IMR-90 (cell line): ENCODE results near the gene CCR5. TPM values are rescaled to one million over a fixed set of nuclear protein-coding genes. Genes with fewer than 3 reads are reported as not detected.

Experiments used
- ATAC-seq: fragments of 200-7000 bp; cut with Tn5 transposase; 2 replicates; pipeline ENCODE4 v1.9.1; 2020; ENCODE audit warnings: low read depth, mild to moderate bottlenecking, moderate library complexity
- BruUV-seq: library from RNA; stranded (reverse); fragments of 400-500 nt; replicated peaks from 2 replicates; lab custom pipeline; 2021; lab: Mats Ljungman, UMichigan
- CTCF ChIA-PET: fragments of 300-600 bp; formaldehyde crosslinking; extraction: SDS; loops from one replicate; lab custom pipeline; 2021; ENCODE audit warnings: antibody characterized with exemption; lab: Yijun Ruan, JAX
- POLR2A ChIA-PET: fragments of 300-600 bp; sonication (Branson Sonifier 250); formaldehyde crosslinking; loops from one replicate; lab custom pipeline; 2022; ENCODE audit warnings: antibody characterized with exemption; ENCODE audit not compliant: unreplicated experiment; lab: Charles Lee
- DNase-seq: peaks from one replicate; pipeline ENCODE4 v3.0.0; 2013
- H2AFZ ChIP-seq: replicated peaks from 2 replicates; pipeline ENCODE3; 2013; ENCODE audit warnings: low read length, mild to moderate bottlenecking; ENCODE audit not compliant: poor library complexity
- H2AK5ac ChIP-seq: 2 replicates; pipeline ENCODE4 v1.6.1; 2013; ENCODE audit warnings: low read depth, low read length, inconsistent platforms
- H2AK9ac ChIP-seq: replicated peaks from 2 replicates; pipeline ENCODE3; 2013; ENCODE audit warnings: mild to moderate bottlenecking, low read depth, low read length, moderate library complexity; ENCODE audit not compliant: poor library complexity
- H2BK120ac ChIP-seq: 2 replicates; pipeline ENCODE4 v1.6.1; 2013; ENCODE audit warnings: low read depth, low read length, inconsistent platforms
- H2BK15ac ChIP-seq: 3 replicates; pipeline ENCODE4 v1.6.1; 2013; ENCODE audit warnings: low read depth, low read length, inconsistent platforms
- H2BK20ac ChIP-seq: 2 replicates; pipeline ENCODE4 v1.6.1; 2013; ENCODE audit warnings: low read depth, mild to moderate bottlenecking, inconsistent platforms, low read length, moderate library complexity
- H2BK5ac ChIP-seq: 2 replicates; pipeline ENCODE4 v1.6.1; 2013; ENCODE audit warnings: mild to moderate bottlenecking, low read depth, low read length, inconsistent platforms; ENCODE audit not compliant: poor library complexity, severe bottlenecking
- H3K14ac ChIP-seq: replicated peaks from 2 replicates; pipeline ENCODE4 v1.6.1; 2013; ENCODE audit warnings: low read depth, low read length, inconsistent platforms
- H3K18ac ChIP-seq: 2 replicates; pipeline ENCODE4 v1.6.1; 2013; ENCODE audit warnings: low read depth, low read length, control low read depth
- H3K23ac ChIP-seq: 2 replicates; pipeline ENCODE4 v1.6.1; 2013; ENCODE audit warnings: low read depth, low read length, inconsistent platforms
- H3K27ac ChIP-seq: 2 replicates; pipeline ENCODE4 v1.5.1; 2013; ENCODE audit warnings: mild to moderate bottlenecking, control low read depth, low read length; ENCODE audit not compliant: insufficient read depth
- H3K27me3 ChIP-seq: 2 replicates; pipeline ENCODE4 v1.6.1; 2013; ENCODE audit warnings: low read length; ENCODE audit not compliant: control insufficient read depth, insufficient read depth
- H3K36me3 ChIP-seq: 2 replicates; pipeline ENCODE4 v1.6.1; 2013; ENCODE audit warnings: low read length, mixed read lengths; ENCODE audit not compliant: control insufficient read depth, insufficient read depth
- H3K4ac ChIP-seq: 2 replicates; pipeline ENCODE4 v1.6.1; 2013; ENCODE audit warnings: low read depth, low read length, inconsistent platforms
- H3K4me1 ChIP-seq: 2 replicates; pipeline ENCODE4 v1.6.1; 2013; ENCODE audit warnings: low read length, mixed read lengths; ENCODE audit not compliant: control insufficient read depth, insufficient read depth
- H3K4me2 ChIP-seq: 2 replicates; pipeline ENCODE4 v1.6.1; 2013; ENCODE audit warnings: low read depth, mild to moderate bottlenecking, control low read depth, low read length, moderate library complexity
- H3K4me3 ChIP-seq: 2 replicates; pipeline ENCODE4 v1.5.1; 2013; ENCODE audit warnings: low read depth, mild to moderate bottlenecking, control low read depth, low read length, moderate library complexity; ENCODE audit not compliant: insufficient read depth
- H3K56ac ChIP-seq: 2 replicates; pipeline ENCODE4 v1.6.1; 2013; ENCODE audit warnings: low read length, inconsistent platforms; ENCODE audit not compliant: insufficient read depth; ENCODE audit errors: extremely low read depth
- H3K79me1 ChIP-seq, 2 experiments: 2 replicates each; pipeline ENCODE4 v1.6.1; 2013; ENCODE audit warnings: low read length in 2 of 2, inconsistent platforms in 1 of 2, low read depth in 1 of 2
- H3K9ac ChIP-seq: 2 replicates; pipeline ENCODE4 v1.6.1; 2013; ENCODE audit warnings: low read depth, low read length, control low read depth
- H3K9me1 ChIP-seq: 2 replicates; pipeline ENCODE4 v1.6.1; 2013; ENCODE audit warnings: low read length, inconsistent platforms; ENCODE audit not compliant: insufficient read depth
- H3K9me3 ChIP-seq: 2 replicates; pipeline ENCODE4 v1.6.1; 2013; ENCODE audit warnings: low read length; ENCODE audit not compliant: control insufficient read depth, insufficient read depth
- H4K20me1 ChIP-seq: 2 replicates; pipeline ENCODE4 v1.6.1; 2013; ENCODE audit warnings: low read length, inconsistent platforms; ENCODE audit not compliant: insufficient read depth
- H4K5ac ChIP-seq: 2 replicates; pipeline ENCODE4 v1.6.1; 2013; ENCODE audit warnings: mild to moderate bottlenecking, low read depth, low read length, control low read depth
- H4K8ac ChIP-seq, 2 experiments: 2 replicates each; pipeline ENCODE4 v1.6.1; 2013; ENCODE audit warnings: low read depth in 2 of 2, low read length in 2 of 2, control low read depth in 1 of 2, inconsistent platforms in 1 of 2
- H4K91ac ChIP-seq: 2 replicates; pipeline ENCODE4 v1.6.1; 2013; ENCODE audit warnings: low read depth, low read length, inconsistent platforms; ENCODE audit not compliant: insufficient read depth
- CEBPB ChIP-seq: IDR thresholded peaks from 2 replicates; pipeline ENCODE4 v1.6.1; 2012; ENCODE audit warnings: low read depth, low read length, improper control_type of control experiment
- CHD1 ChIP-seq: IDR thresholded peaks from 2 replicates; pipeline ENCODE4 v1.6.1; 2012; ENCODE audit warnings: low read depth, low read length, improper control_type of control experiment
- MXI1 ChIP-seq: IDR thresholded peaks from 2 replicates; pipeline ENCODE4 v1.6.1; 2012; ENCODE audit warnings: low read depth, mild to moderate bottlenecking, low read length, moderate library complexity, borderline replicate concordance
- POLR2A ChIP-seq: IDR thresholded peaks from 2 replicates; pipeline ENCODE4 v1.6.1; 2012; ENCODE audit warnings: mild to moderate bottlenecking, low read depth, low read length
- WGBS, 2 experiments: methylation state at CpG; one replicate each; pipeline versions ENCODE4 v1.1.5 to v1.1.7; 2013; ENCODE audit warnings: missing lambda C conversion rate in 2 of 2; ENCODE audit not compliant: insufficient read length in 1 of 2; ENCODE audit errors: extremely low coverage in 2 of 2; 5-methylcytosine and 5-hydroxymethylcytosine counted together
- dilution Hi-C: fragments of 300-500 bp; cut with HindIII; formaldehyde crosslinking; loops from one replicate; pipeline ENCODE4 v1.14.3; 2018; ENCODE audit warnings: low sequenced_read_pairs; ENCODE audit not compliant: unreplicated experiment
- in situ Hi-C: fragments of 300-500 bp; cut with MboI; formaldehyde crosslinking; loops from 3 replicates; pipeline ENCODE4 v1.14.3; 2019; ENCODE audit warnings: low sequenced_read_pairs, inconsistent platforms, mixed read lengths
- intact Hi-C: fragments of 100-400 bp; cut with micrococcal nuclease; formaldehyde crosslinking; loops from 2 replicates; pipeline ENCODE4 v1.10.0; 2022
- polyA plus RNA-seq, 3 experiments: library from polyadenylated mRNA; depleted of rRNA; stranded (reverse); fragments of >200 nt; gene quantifications; 2 replicates each; pipeline ENCODE4 v1.2.3, GENCODE V29; 2012; ENCODE audit warnings: low replicate concordance in 1 of 3
- total RNA-seq: library from RNA; depleted of rRNA; stranded (reverse); fragments of >200 nt; gene quantifications from 2 replicates; pipeline ENCODE4 v1.2.3, GENCODE V29; 2012
- TF ChIP-seq, protein P1 (sequence below): conservative IDR thresholded peaks from 2 replicates; pipeline ENCODE4 v1.5.1; 2012; ENCODE audit warnings: mild to moderate bottlenecking, low read depth, low read length, improper control_type of control experiment
- TF ChIP-seq, protein P2 (sequence below): fragments of 150-350 bp; IDR thresholded peaks from 2 replicates; pipeline ENCODE4 v1.6.1; 2016; ENCODE audit warnings: low read depth, mild to moderate bottlenecking, low read length, moderate library complexity, borderline replicate concordance

CCR5 gene
- total and polyA plus RNA-seq, 2 of the 4 experiments (the other 2 are of a cell fraction): not detected

DNA sequence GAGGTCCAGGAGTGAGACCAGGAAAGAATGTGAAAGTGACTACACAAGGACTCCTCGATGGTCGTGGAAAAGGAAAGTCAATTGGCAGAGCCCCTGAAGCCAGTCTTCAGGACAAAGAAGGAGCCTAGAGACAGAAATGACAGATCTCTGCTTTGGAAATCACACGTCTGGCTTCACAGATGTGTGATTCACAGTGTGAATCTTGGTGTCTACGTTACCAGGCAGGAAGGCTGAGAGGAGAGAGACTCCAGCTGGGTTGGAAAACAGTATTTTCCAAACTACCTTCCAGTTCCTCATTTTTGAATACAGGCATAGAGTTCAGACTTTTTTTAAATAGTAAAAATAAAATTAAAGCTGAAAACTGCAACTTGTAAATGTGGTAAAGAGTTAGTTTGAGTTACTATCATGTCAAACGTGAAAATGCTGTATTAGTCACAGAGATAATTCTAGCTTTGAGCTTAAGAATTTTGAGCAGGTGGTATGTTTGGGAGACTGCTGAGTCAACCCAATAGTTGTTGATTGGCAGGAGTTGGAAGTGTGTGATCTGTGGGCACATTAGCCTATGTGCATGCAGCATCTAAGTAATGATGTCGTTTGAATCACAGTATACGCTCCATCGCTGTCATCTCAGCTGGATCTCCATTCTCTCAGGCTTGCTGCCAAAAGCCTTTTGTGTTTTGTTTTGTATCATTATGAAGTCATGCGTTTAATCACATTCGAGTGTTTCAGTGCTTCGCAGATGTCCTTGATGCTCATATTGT is 10.8 kb upstream of the CCR5 start:
- Histone ChIP-seq H3K4ac (no peak overlapping the region), H3K23ac (no peak overlapping the region), H3K27ac (no peak overlapping the region), H2AK5ac (no peak overlapping the region), H3K9me1 (no peaks in the 10 kb centered on the region), H2AK9ac (no peak overlapping the region), H2BK120ac (no peak overlapping the region), H3K4me3 (no peak overlapping the region), H3K4me2 (no peak overlapping the region), H3K56ac (no peak overlapping the region), H3K9ac (no peak overlapping the region), H2AFZ (no peak overlapping the region), H4K5ac (no peak overlapping the region), H4K20me1 (no peaks in the 10 kb centered on the region), H3K9me3 (no peaks in the 10 kb centered on the region), H3K4me1 (no peaks in the 10 kb centered on the region), H3K14ac (no peak overlapping the region), H2BK5ac (no peak overlapping the region), H4K8ac (no peak overlapping the region), H3K79me1 (no peaks in the 10 kb centered on the region), H3K18ac (no peak overlapping the region), H2BK15ac (no peak overlapping the region), H3K27me3 (peaks cover 53% of the 10 kb centered on the region), H4K91ac (no peak overlapping the region), H3K36me3 (no peaks in the 10 kb centered on the region), H2BK20ac (no peak overlapping the region; the same call in 1 of the 2 replicates)
- ChIA-PET POLR2A (no interaction called here), CTCF (interaction anchor here (1.2 to 1.3 kb wide), 2 partner anchors 9 to 10 kb away, joined by 3 to 4 read pairs; no protein-coding TSS in a partner anchor)
- TF ChIP-seq CHD1 (no peak), POLR2A (no peak), CEBPB (no peak), MXI1 (no peak)
- TF ChIP-seq, protein P1, sequence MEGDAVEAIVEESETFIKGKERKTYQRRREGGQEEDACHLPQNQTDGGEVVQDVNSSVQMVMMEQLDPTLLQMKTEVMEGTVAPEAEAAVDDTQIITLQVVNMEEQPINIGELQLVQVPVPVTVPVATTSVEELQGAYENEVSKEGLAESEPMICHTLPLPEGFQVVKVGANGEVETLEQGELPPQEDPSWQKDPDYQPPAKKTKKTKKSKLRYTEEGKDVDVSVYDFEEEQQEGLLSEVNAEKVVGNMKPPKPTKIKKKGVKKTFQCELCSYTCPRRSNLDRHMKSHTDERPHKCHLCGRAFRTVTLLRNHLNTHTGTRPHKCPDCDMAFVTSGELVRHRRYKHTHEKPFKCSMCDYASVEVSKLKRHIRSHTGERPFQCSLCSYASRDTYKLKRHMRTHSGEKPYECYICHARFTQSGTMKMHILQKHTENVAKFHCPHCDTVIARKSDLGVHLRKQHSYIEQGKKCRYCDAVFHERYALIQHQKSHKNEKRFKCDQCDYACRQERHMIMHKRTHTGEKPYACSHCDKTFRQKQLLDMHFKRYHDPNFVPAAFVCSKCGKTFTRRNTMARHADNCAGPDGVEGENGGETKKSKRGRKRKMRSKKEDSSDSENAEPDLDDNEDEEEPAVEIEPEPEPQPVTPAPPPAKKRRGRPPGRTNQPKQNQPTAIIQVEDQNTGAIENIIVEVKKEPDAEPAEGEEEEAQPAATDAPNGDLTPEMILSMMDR: no peak
- TF ChIP-seq, protein P2, sequence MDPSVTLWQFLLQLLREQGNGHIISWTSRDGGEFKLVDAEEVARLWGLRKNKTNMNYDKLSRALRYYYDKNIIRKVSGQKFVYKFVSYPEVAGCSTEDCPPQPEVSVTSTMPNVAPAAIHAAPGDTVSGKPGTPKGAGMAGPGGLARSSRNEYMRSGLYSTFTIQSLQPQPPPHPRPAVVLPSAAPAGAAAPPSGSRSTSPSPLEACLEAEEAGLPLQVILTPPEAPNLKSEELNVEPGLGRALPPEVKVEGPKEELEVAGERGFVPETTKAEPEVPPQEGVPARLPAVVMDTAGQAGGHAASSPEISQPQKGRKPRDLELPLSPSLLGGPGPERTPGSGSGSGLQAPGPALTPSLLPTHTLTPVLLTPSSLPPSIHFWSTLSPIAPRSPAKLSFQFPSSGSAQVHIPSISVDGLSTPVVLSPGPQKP: no peak
- no TSS peak for BruUV-seq
- 0% methylated on average over 2 of the region's 11 CpGs; no CpG with 5 or more reads in 1 of the 2 experiments for WGBS, 2 experiments
- DNase-seq (peak; percentile 21), ATAC-seq (no peak)
- intact Hi-C loops (no loop called here), dilution Hi-C loops (no loop called here), in situ Hi-C loops (no loop called here)
